Measurements from ENCODE around the gene C20orf202.

The C20orf202 gene

DNA sequence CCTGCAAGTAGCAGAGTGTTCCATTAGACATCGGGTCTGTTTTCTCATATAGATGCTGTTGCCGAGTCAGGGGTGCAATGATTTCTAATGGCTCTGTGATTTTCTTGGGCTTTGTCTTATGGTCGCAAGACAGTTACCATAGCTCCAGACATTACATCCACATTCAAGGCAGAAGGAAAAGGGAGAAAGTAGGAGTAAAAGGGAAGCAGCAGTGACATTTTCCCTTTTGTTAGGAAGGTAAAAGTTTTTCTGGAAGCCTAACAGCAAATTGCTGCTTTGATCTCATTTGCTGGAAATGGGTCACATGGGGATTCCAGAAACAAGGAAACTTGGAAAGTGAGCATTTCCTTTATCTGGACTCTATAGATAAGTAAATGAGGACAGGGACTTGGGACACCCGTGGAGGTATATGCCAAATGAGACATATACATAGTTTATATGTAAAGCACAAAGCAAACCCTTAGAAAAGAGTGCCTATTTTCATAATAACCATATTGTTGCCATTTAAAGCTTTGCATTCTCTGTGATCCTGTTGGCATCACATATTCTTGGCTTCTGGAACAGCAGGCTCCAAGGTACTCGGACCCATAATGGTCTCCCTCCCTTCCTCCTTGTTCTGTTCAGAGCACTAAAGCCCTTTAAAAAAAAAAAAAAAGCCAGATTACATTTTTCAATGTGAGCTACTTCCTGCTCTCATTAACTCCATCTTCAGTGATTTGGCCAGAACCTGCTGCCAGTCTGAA is at the start of gene C20orf202:
C20orf202 (plus strand) TSS at position 693 of the 743 bp plus-strand sequence. CDS start 132 bp downstream, outside the sequence.
- no peak for DNase-seq
- in situ Hi-C loops (cut with MboI; ENCODE audit: low pct_unique_long_range_greater_than_20kb, low sequenced_read_pairs), result no loop called here

DNA sequence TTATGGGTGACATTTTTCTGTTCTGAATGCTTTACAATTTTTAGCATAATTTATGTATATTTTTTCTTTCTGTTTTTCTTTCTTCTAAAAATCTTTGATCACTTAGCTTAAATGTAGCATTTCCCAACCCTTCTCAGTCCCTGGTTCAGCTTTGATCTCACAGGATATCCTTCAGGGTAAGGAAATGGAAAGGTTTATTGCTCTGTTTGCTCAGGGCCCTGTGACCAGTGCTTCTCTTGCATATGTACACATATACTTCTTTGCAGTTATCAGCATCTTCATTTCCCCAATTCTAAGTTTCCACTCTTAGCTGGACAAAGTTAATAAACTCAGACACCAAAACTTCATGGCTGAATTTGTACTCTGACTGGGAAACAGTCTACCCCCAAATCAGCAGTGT is 49.0 kb upstream of the C20orf202 start:
- no peak for DNase-seq
- in situ Hi-C loops (cut with MboI; ENCODE audit: low pct_unique_long_range_greater_than_20kb, low sequenced_read_pairs), result no loop called here

DNA sequence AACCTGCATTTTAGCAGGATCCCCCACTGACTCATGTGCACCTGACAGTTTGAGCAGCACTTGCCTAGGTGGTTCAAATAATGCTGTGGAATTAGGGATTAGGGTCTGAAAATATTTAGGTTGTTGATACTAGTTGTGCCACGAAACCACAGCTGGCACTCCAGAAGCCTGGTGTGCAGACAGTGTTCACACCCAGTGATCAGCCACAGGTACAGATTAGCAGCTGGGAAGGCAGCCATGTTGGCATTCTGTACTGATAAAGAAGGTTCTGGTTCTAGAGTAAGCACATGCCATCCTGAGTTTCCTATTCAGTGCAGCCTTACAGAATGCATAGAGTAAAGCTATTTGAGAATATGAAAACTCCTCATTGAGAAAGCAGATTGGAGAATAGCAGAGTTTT is 48.6 kb upstream of the C20orf202 start:
- in situ Hi-C loops (cut with MboI; ENCODE audit: low pct_unique_long_range_greater_than_20kb, low sequenced_read_pairs), result no loop called here
- DNase-seq, result no peak

DNA sequence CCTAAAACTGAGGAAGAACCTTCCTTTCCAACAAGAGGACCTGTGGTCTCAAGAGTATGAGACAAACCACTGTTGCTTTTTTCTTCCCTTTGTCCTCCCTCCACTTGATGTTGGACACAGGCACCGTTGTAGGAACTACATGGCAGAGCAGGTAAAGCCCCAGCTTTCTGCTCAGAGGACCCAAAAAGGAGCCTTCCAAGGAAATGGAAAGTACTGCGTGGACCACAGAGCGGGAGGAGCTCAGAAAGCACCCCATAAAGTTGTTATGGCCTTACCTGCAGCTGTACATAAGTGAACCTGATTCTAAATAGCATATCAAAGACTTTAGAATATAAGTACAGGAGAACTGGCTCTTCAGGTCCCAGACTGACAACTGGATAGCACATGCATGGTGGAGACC is 47.9 kb upstream of the C20orf202 start:
- in situ Hi-C loops (cut with MboI; ENCODE audit: low pct_unique_long_range_greater_than_20kb, low sequenced_read_pairs), result no loop called here
- no peak for DNase-seq

DNA sequence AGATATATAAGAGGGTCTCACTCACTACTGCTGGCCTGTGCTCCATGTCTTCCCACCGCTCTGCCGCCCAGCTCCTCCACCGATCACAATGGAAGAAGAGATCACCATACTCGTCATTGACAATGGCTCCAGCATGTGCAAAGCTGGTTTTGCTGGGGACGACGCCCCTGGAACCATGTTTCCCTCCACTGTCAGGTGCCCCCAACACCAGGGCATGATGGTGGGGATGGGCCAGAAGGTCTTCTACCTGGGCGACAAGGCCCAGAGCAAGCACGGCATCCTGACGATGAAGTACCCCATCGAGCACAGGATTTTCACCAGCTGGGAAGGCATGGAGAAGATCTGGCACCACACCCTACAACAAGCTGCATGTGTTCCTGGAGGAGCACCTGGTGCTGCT is 42.8 kb upstream of the C20orf202 start:
- in situ Hi-C loops (cut with MboI; ENCODE audit: low pct_unique_long_range_greater_than_20kb, low sequenced_read_pairs), result no loop called here
- DNase-seq, result no peak

DNA sequence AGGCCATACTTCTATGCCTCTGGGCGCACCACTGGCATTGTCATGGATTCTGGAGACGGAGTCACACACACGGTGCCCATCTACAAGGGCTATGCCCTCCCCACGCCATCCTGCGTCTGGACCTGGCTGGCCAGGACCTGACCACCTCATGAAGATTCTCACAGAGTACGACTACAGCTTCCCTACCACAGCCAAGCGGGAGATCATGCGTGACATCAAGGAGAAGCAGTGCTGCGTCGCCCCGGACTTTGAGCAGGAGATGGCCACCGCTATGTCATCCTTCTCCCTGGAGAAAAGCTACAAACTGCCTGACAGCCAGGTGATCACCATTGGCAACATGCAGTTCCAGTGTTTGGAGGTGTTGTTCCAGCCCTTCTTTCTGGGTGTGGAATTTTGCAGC is 42.3 kb upstream of the C20orf202 start:
- in situ Hi-C loops (cut with MboI; ENCODE audit: low pct_unique_long_range_greater_than_20kb, low sequenced_read_pairs), result no loop called here
- DNase-seq, result no peak

DNA sequence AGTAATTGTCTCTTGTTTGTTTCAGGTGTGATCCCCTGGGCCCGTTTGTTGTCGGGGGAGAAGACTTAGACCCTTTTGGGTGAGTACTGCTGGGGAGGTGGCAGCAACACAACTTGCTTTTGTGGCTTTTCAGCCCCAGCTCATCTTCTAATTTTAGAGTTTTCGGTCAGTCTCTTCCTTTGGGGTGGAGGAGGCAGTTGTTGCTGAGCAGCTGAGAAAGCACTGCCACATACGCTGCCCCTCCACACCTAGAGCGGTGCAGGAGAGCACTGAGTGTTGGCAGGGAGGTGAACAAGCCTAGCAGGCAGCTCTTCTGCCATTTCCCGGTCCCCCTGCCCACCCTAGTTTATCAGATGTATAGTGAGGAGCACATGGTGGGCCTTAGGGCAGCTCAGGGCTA is 40.1 kb upstream of the C20orf202 start:
- no peak for DNase-seq
- in situ Hi-C loops (cut with MboI; ENCODE audit: low pct_unique_long_range_greater_than_20kb, low sequenced_read_pairs), result no loop called here

DNA sequence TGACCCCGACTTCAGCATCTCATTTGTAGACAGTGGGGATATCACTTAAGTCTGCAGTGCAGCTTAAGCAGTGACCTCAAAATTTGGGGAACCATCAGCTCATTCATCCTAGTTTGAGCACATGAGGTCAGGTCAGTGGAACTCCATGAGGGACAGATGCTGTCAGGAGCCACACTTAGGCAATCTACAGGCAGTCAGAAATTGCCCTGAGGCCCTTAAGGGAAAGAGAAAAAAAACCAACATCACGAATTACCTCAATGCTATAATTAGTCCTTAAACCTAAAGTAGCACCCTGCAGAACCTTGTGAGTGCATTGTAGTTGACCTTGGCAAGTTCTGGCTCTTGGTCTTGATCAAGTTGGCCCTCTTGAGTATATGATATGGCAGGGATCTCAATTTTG is 39.6 kb upstream of the C20orf202 start:
- in situ Hi-C loops (cut with MboI; ENCODE audit: low pct_unique_long_range_greater_than_20kb, low sequenced_read_pairs), result no loop called here
- no peak for DNase-seq

DNA sequence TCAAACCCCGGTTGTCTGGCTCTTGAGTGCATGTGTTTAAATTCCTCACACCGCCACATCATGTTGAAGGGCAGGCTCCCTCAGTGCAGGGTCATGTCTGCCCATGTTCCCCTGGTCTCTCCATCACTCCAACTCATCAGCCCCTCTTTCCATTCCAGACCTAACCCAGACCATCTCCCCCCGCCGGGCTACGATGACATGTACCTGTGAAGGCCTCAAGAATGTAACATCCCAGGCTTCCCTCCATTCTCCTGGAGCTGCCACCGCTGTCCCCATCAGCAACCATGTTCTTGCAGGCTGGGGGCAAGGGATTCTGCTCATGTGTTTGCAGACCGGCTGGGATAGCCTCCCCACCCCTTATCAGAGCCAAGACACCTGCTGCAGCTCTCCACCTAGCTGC is 38.4 kb upstream of the C20orf202 start:
- DNase-seq, result no peak
- in situ Hi-C loops (cut with MboI; ENCODE audit: low pct_unique_long_range_greater_than_20kb, low sequenced_read_pairs), result no loop called here

DNA sequence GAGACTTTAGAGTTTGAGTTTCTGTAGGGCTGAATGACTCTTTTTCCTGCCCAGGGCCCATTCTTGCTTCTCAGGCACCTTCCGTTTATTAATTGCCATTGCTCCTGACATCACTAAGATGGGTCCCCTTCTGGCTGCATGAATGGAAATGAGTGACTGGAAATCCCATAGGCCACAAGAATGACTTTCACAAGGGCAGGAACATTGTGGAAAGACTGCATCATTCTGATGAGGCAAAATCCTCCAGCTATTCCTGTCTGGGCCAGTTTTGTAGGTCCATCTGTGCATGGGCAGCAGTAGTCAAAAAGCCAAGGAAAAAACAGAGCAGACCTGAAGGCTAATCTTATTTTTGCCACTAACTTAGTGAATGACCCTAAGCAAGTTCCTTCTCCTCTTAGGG is 37.7 kb upstream of the C20orf202 start:
- in situ Hi-C loops (cut with MboI; ENCODE audit: low pct_unique_long_range_greater_than_20kb, low sequenced_read_pairs), result no loop called here
- no peak for DNase-seq

DNA sequence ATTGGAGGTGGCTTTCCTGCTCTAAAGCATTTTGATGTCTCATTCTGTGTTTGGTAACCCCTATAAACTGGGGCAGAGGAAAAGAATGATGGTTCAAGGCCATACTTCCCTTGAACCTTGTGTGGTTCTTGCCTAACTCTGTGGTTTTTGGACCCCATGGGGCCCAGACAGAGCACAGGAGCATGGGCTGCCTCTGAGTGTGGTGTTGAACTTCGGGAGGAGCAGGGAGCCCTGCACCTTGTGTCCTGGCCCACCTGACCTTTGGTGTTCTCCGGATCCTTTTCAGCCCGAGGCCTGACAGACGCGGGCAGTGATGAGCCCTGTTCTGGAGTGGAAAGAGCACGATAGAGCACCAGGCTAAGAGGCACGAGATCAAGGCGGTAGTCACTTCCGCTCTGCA is 37.3 kb upstream of the C20orf202 start:
- in situ Hi-C loops (cut with MboI; ENCODE audit: low pct_unique_long_range_greater_than_20kb, low sequenced_read_pairs), result no loop called here
- DNase-seq, result no peak

DNA sequence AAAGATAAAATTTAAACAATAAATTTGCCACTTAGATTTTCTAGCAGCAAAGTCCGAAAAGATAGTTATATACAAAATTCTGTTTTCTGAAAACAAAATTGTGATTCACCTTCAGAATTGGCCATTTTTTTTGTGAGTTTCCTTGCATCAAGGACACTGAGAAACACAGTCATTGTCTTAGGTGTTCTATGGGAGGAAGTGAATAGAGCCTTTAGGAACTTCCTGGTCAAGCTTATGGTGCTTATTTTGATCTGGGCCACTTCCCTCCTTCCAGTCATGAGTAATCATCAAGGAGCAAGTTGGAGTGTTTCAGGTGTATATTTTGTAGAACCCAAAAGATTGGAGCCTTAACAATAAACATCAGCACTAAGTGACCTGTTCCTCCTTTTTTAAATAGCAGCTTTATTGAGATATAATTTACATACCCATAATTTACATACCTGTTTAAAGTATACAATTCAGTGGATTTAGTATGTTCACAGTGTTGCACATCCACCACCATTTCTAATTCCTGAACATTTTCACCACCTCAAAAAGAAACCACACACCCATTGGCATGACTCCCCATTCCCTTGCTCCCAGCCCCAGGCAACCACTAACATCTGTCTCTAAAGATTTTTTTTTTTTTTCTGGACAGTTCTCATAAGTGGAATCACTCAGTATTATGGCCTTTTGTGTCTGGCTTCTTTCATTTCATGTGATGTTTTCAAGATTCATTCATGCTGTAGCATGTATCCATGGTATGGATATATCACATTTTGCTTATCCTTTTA is 36.1 kb upstream of the C20orf202 start:
- in situ Hi-C loops (cut with MboI; ENCODE audit: low pct_unique_long_range_greater_than_20kb, low sequenced_read_pairs), result no loop called here
- DNase-seq, result no peak

DNA sequence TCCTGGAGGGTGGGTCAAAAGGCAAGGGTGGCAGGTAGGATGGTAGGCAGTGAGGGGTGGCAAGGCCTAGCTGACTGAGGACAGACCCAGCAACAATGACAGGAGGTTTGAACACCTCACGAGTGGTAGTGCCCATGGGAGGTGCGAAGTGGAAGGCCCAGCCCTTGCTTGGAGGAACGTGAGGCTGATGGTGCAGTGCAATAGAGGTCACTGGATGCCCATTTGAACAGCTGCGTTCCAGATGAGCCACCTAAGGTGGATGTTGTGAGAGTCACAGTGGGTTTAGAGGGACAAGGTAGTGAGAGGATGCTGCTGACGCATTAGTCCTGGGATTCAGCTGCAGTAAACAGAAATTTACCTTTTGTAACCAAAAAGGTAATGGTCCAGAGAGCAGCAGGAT is 34.0 kb upstream of the C20orf202 start:
- in situ Hi-C loops (cut with MboI; ENCODE audit: low pct_unique_long_range_greater_than_20kb, low sequenced_read_pairs), result no loop called here
- no peak for DNase-seq

DNA sequence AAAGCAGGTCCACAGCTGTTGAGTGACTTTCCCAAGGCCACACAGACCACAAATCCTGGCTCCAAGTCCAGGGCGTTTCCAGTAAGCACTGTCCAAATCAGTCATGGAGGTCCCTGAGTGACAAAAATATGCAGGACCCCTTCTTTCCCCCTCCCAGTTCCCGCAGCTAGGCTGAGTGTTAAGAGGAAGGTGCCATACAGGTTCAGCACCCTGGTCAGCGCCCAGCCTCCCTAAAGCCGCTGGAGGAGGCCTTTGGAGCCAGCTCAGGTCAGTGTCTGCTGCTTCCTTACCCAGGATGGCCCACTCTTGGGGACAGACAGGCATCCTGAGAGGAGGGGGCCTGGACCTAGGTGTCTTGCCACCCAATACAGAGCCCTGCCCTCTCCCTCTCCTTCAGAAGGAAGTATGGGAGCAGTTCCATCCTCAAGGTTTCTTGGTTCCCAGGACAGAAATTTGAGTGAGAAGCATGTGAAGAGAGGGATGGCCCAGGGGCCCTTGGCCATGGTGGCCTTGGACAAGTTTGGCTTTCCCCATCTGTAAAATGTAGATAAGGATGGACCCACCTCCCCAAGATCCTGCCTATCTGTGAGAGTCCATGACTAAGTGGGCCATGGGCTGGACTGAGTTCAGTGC is 31.7 kb upstream of the C20orf202 start:
- in situ Hi-C loops (cut with MboI; ENCODE audit: low pct_unique_long_range_greater_than_20kb, low sequenced_read_pairs), result no loop called here

DNA sequence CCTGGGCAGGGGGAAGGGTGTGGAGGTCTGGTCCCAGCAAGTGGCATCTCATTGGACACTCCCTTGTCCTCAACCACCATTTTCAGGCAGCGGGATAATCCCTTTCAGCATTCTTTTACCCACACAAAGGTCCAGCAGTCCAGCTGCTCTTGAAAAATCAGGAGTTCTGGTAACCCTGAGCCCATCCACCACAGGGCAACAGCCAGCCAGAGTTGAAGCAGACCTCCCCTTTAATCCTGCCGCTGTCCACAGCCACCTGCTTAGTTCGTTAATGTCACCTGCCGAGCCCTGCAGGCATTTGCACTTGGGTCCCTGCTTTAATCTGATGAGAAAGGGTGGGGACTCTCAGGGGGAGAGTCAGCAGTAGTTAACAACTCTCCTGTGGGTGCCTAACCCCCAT is 29.6 kb upstream of the C20orf202 start:
- DNase-seq, result no peak
- in situ Hi-C loops (cut with MboI; ENCODE audit: low pct_unique_long_range_greater_than_20kb, low sequenced_read_pairs), result no loop called here

More for the DNA sequence above, 31.7 kb upstream of the C20orf202 start:
- peak; percentile 39 for DNase-seq

DNA sequence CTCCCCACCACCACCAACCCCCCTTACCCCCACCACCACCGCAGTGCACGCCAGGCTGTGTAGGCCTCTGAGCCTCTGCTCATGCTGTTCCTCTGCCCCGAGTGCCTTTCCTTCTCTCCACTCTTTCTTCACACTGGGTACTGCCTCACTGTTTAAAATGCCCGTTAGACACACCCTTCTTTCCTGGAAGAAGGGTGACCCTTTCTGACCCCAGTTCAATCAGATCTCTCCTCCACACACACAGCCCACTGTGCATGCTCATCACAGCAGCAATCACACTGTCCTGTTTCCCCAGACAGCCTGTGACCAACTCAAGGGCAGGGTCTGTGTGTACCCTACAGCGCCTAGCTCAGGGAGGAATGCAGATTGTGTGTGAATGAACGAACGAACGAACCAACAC is 28.5 kb upstream of the C20orf202 start:
- no peak for DNase-seq
- in situ Hi-C loops (cut with MboI; ENCODE audit: low pct_unique_long_range_greater_than_20kb, low sequenced_read_pairs), result no loop called here

DNA sequence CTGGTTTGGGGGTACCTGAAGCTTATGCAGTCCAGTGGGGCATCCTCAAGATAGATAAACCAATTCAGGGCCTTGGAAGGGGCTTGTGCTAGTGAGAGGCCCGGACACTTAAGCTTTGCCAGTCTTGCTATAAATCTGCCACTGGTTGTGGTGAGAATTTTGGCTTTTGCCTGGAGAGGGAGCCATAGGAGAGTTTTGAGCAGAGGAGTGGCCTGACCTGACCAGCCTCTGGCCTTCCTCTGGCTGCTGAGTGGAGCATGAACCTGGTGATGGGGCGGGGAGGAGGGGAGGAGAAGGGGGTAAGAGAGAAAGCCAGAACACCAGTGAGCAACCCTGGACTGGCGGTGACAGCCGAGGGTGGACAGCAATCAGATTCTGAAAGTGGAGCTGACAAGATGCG is 25.6 kb upstream of the C20orf202 start:
- in situ Hi-C loops (cut with MboI; ENCODE audit: low pct_unique_long_range_greater_than_20kb, low sequenced_read_pairs), result no loop called here
- DNase-seq, result no peak

DNA sequence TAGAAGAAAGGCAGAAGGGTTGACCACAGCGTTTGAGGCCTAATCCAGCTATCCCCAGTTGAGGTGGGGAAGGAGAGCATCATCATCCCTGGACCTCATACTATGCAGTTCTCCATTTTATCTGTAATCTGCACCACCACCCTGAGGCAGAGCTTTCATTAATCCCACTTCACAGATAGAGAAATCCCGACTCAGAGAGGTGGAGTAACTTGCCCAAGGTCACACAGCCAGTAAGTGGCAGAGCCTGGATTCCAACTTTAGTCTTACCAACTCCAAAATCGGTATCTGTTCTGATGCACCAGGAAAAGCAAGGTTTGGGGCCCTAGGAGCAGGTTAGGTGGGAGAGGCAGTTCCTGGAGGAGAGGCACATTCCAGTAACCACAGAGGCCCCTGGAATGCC is 25.2 kb upstream of the C20orf202 start:
- in situ Hi-C loops (cut with MboI; ENCODE audit: low pct_unique_long_range_greater_than_20kb, low sequenced_read_pairs), result no loop called here
- DNase-seq, result no peak

DNA sequence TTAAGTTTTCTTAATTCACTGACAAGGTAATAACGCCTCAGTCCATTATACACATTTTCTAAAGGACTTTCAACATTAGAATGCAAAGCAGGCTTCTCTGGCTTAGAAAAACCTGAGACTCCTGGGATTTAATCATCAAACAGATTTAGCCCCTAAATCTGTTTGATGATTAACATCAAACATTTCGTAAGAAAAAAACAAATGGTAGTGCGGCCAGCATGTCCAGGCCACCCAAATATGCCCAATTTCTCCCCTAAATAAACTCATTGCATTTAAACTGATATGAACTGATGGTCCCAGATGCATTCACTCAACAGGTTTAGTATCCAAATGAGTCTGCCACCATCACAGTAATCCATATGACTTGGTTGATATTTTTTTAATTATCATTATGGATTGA is 24.6 kb upstream of the C20orf202 start:
- no peak for DNase-seq
- in situ Hi-C loops (cut with MboI; ENCODE audit: low pct_unique_long_range_greater_than_20kb, low sequenced_read_pairs), result no loop called here

DNA sequence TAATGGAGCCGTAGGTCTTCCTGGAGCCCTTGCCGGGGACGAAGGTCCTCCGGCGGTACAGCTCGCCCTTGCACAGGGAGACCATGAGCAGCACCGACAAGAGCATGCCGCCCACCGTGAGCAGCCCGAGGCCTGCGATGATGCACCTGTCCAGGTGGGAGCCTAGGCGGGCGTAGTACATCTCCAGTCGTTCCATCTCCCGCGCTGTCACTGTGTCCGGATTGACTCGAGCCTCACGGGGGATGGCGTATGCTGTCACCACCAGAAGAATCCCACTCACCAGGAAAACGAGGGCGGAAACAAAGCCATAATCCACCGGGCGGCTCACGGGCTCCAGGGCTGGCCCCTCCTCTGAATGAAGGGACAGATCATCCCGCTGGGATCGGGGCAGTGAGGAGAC is 22.3 kb upstream of the C20orf202 start:
- in situ Hi-C loops (cut with MboI; ENCODE audit: low pct_unique_long_range_greater_than_20kb, low sequenced_read_pairs), result no loop called here

More for the DNA sequence above, 22.3 kb upstream of the C20orf202 start:
- no peak for DNase-seq
